ENCODE results near the gene ZBED4. TPM values are rescaled to one million over a fixed set of nuclear protein-coding genes. Genes with fewer than 3 reads are reported as not detected.

The ZBED4 gene
- total RNA-seq, 1 donor from 2014 or later = 4.6 TPM

GRCh38 chr22:49938565-49939136 lies 85.0 kb downstream of the ZBED4 start:
- intact Hi-C loops (cut with micrococcal nuclease) = no loop called here
- ATAC-seq (no peak), DNase-seq (peak; percentile 33)

Other genes with a start within 250 kb of the ZBED4 start
- 18.7 TPM for gene BRD1, start 26.0 kb upstream of the ZBED4 start, total RNA-seq
- 16.2 TPM for gene ALG12, start 64.6 kb downstream of the ZBED4 start, total RNA-seq
- 27.4 TPM for gene CRELD2, start 64.8 kb downstream of the ZBED4 start, total RNA-seq
- 65.1 TPM for gene PIM3, start 106.9 kb downstream of the ZBED4 start, total RNA-seq
- gene IL17REL, start 158.9 kb downstream of the ZBED4 start, total RNA-seq = not detected
- not detected for gene TTLL8, start 204.5 kb downstream of the ZBED4 start, total RNA-seq
- gene MLC1, start 231.6 kb downstream of the ZBED4 start, total RNA-seq = 0.10 TPM
- 0.22 TPM for gene MOV10L1, start 236.2 kb downstream of the ZBED4 start, total RNA-seq